K562 (cell line): Measurements from ENCODE around the gene LOXHD1. TPM values are rescaled to one million over a fixed set of nuclear protein-coding genes. Genes with fewer than 3 reads are reported as not detected.

Experiments used
- ATAC-seq: fragments of 200-7000 bp; cut with Tn5 transposase; 3 replicates; pipeline ENCODE4 v1.9.1; 2020; ENCODE audit warnings: moderate library complexity
- BruUV-seq: library from RNA; stranded (reverse); fragments of 400-500 nt; replicated peaks from 2 replicates; lab custom pipeline; 2021; lab: Mats Ljungman, UMichigan
- CTCF ChIA-PET: fragments of 300-600 bp; formaldehyde crosslinking; extraction: SDS; loops from one replicate; lab custom pipeline; 2021; ENCODE audit warnings: low intra/inter-chr PET ratio; lab: Yijun Ruan, JAX
- POLR2A ChIA-PET: fragments of 300-600, 350-650 bp; sonication (Branson Sonifier 250); formaldehyde crosslinking; extraction: SDS; loops from one replicate; lab custom pipeline; 2021; ENCODE audit warnings: antibody characterized with exemption, inconsistent platforms; lab: Yijun Ruan, JAX
- DNase-seq, 4 experiments: peaks; one replicate each; pipeline versions ENCODE4 v3.0.0 to v3.0.0-alpha.2; 2011 to 2018; ENCODE audit warnings: low spot score in 3 of 4, mixed read lengths in 3 of 4; ENCODE audit errors: extremely low read depth in 1 of 4
- FAIRE-seq: peaks from 2 replicates; lab custom pipeline; 2011; peaks lifted over from hg19 to GRCh38; lab: Jason Lieb, UNC
- H2AFZ ChIP-seq: 2 replicates; pipeline ENCODE4 v1.6.0; 2011; ENCODE audit warnings: low read depth, low read length, control low read depth, inconsistent platforms
- H3K27ac ChIP-seq: fragments of 200-600 bp; 3 replicates; pipeline ENCODE4 v1.8.0; 2011; ENCODE audit warnings: low read depth, mild to moderate bottlenecking, control low read depth, inconsistent platforms, low read length, moderate library complexity, mixed read lengths; ENCODE audit errors: extremely low read depth
- H3K27me3 ChIP-seq, 2 experiments: fragments of 300-600 bp in 1 of 2; 2 replicates in 1 of 2; 3 replicates in 1 of 2; pipeline versions ENCODE4 v1.6.0 to v1.8.0; 2011; ENCODE audit warnings: inconsistent platforms in 2 of 2, low read length in 2 of 2, mild to moderate bottlenecking in 1 of 2, mixed read lengths in 1 of 2, moderate library complexity in 1 of 2; ENCODE audit not compliant: control insufficient read depth in 2 of 2, insufficient read depth in 2 of 2
- H3K36me3 ChIP-seq: fragments of 300-600 bp; 3 replicates; pipeline ENCODE4 v1.8.0; 2011; ENCODE audit warnings: mild to moderate bottlenecking, low read length, inconsistent platforms; ENCODE audit not compliant: control insufficient read depth, insufficient read depth
- H3K4me1 ChIP-seq, 2 experiments: fragments of 200-600 bp in 1 of 2; replicated peaks in 1 of 2; 2 replicates in 1 of 2; 3 replicates in 1 of 2; pipeline versions ENCODE4 v1.5.1 to v1.8.0; 2011; ENCODE audit warnings: inconsistent platforms in 2 of 2, low read length in 2 of 2, mild to moderate bottlenecking in 1 of 2, mixed read lengths in 1 of 2, moderate library complexity in 1 of 2; ENCODE audit not compliant: control insufficient read depth in 2 of 2, insufficient read depth in 2 of 2
- H3K4me2 ChIP-seq: 2 replicates; pipeline ENCODE4 v1.6.1; 2011; ENCODE audit warnings: low read length, control low read depth, inconsistent platforms, mixed read lengths; ENCODE audit not compliant: insufficient read depth
- H3K4me3 ChIP-seq: fragments of 200-600 bp; sonication (generic), shearing (Covaris generic); 2 replicates; pipeline ENCODE4 v1.5.1; 2016; ENCODE audit warnings: control low read depth, inconsistent platforms
- H3K79me2 ChIP-seq: fragments of 200-600 bp; 3 replicates; pipeline ENCODE4 v1.8.0; 2011; ENCODE audit warnings: low read length, inconsistent platforms; ENCODE audit not compliant: control insufficient read depth, insufficient read depth
- H3K9ac ChIP-seq, 2 experiments: 2 replicates each; pipeline versions ENCODE4 v1.6.0 to v1.6.1; 2011; ENCODE audit warnings: low read depth in 2 of 2, low read length in 2 of 2, control low read depth in 1 of 2, inconsistent platforms in 1 of 2, mild to moderate bottlenecking in 1 of 2, mixed read lengths in 1 of 2; ENCODE audit not compliant: insufficient read depth in 1 of 2
- H3K9me1 ChIP-seq: one replicate; pipeline ENCODE4 v1.6.0; 2011; ENCODE audit warnings: inconsistent platforms, mild to moderate bottlenecking, low read length, moderate library complexity; ENCODE audit not compliant: control insufficient read depth, insufficient read depth
- H3K9me3 ChIP-seq: replicated peaks from 2 replicates; pipeline ENCODE4 v1.5.1; 2011; ENCODE audit warnings: low read depth, low read length, inconsistent platforms; ENCODE audit not compliant: control insufficient read depth, insufficient read depth
- H4K20me1 ChIP-seq: replicated peaks from 2 replicates; pipeline ENCODE4 v1.6.1; 2011; ENCODE audit warnings: low read length, inconsistent platforms, mixed read lengths; ENCODE audit not compliant: control insufficient read depth, insufficient read depth
- ELK3 ChIP-seq: fragments of 450-650 bp; formaldehyde crosslinking; IDR thresholded peaks from 2 replicates; pipeline ENCODE4 v1.4.0; 2020; ENCODE audit warnings: mild to moderate bottlenecking
- FOXK1 ChIP-seq: sonication (generic); formaldehyde crosslinking; IDR thresholded peaks from 2 replicates; pipeline ENCODE4 v1.8.0; 2022; ENCODE audit warnings: missing genetic modification reagents, mild to moderate bottlenecking, borderline replicate concordance
- MCM2 ChIP-seq: fragments of 450-650 bp; IDR thresholded peaks from 2 replicates; pipeline ENCODE4 v1.6.1; 2017; ENCODE audit warnings: low read depth, mild to moderate bottlenecking
- RREB1 ChIP-seq: fragments of 250-450 bp; sonication (Bioruptor Pico); IDR thresholded peaks from 2 replicates; pipeline ENCODE4 v1.4.0; 2020
- TAF9B ChIP-seq: fragments of 450-650 bp; IDR thresholded peaks from 2 replicates; pipeline ENCODE4 v1.6.1; 2018; ENCODE audit warnings: mild to moderate bottlenecking; ENCODE audit not compliant: partially characterized antibody
- THAP7 ChIP-seq: fragments of 250-450 bp; sonication (Bioruptor Pico); IDR thresholded peaks from 2 replicates; pipeline ENCODE4 v1.5.0; 2021
- THRB ChIP-seq: fragments of 450-650 bp; formaldehyde crosslinking; conservative IDR thresholded peaks from 2 replicates; pipeline ENCODE4 v1.4.0; 2022; ENCODE audit warnings: mild to moderate bottlenecking, missing genetic modification characterization
- XRCC5 ChIP-seq: fragments of 200-400 bp; formaldehyde crosslinking; IDR thresholded peaks from 2 replicates; pipeline ENCODE4 v1.6.1; 2017; ENCODE audit warnings: low read depth, mild to moderate bottlenecking, low read length
- ZBTB5 ChIP-seq: fragments of 450-650 bp; IDR thresholded peaks from 2 replicates; pipeline ENCODE4 v1.6.1; 2017; ENCODE audit warnings: antibody characterized with exemption
- ZC3H11A ChIP-seq: IDR thresholded peaks from 2 replicates; pipeline ENCODE4 v1.6.1; 2012; ENCODE audit warnings: low read depth, low read length, improper control_type of control experiment
- ZNF224 ChIP-seq: sonication (generic); formaldehyde crosslinking; IDR thresholded peaks from 2 replicates; pipeline ENCODE4 v1.8.0; 2022; ENCODE audit warnings: mild to moderate bottlenecking, missing genetic modification reagents
- ZNF23 ChIP-seq: fragments of 250-450 bp; sonication (Bioruptor Pico); IDR thresholded peaks from 2 replicates; pipeline ENCODE4 v1.4.0; 2020; ENCODE audit warnings: mild to moderate bottlenecking
- WGBS: fragments of 100-300 bp; shearing (Covaris generic); methylation state at CpG from one replicate; pipeline ENCODE4 v1.1.6; 2016; ENCODE audit warnings: low coverage, mixed read lengths; ENCODE audit not compliant: insufficient coverage; ENCODE audit errors: missing lambda C conversion rate; 5-methylcytosine and 5-hydroxymethylcytosine counted together
- in situ Hi-C: fragments of 300-500 bp; cut with MboI; formaldehyde crosslinking; loops from 4 replicates; pipeline ENCODE4 v1.15.0; 2018; ENCODE audit warnings: inconsistent platforms, mixed read lengths
- intact Hi-C: fragments of 100-400 bp; cut with micrococcal nuclease; formaldehyde crosslinking; loops from 2 replicates; pipeline ENCODE4 v1.14.2; 2022
- polyA plus RNA-seq, 8 experiments: library from polyadenylated mRNA; depleted of rRNA in 4 of 8; stranded (reverse) in 5 of 8; unstranded in 3 of 8; fragments of >200 nt; fragmentation: Nextera tagmentation in 2 of 8; fragmentation: Illumina TruSeq in 1 of 8; extraction: Ambion mirVana in 2 of 8; extraction: Trizol in 1 of 8; gene quantifications; 2 replicates each; pipeline versions ENCODE4 v1.2.1 to v1.2.3, GENCODE V29; 2011 to 2014; ENCODE audit warnings: inconsistent platforms in 1 of 8, missing spikeins in 1 of 8
- total RNA-seq, 7 experiments: library from RNA; depleted of rRNA in 6 of 7; stranded (reverse); fragments of >200 nt in 6 of 7; fragmentation: Illumina TruSeq in 2 of 7; extraction: Trizol in 2 of 7; gene quantifications; 2 replicates each; pipeline versions ENCODE4 v1.2.1 to v1.2.3, GENCODE V29; 2011 to 2021; ENCODE audit warnings: low replicate concordance in 1 of 7

Gene LOXHD1
- total and polyA plus RNA-seq, 9 of the 15 experiments (the other 6 are each of a cell fraction or from before 2014, with no cell fraction given): not detected

- 7% methylated on average over 4 of the region's 4 CpGs for WGBS
- no peak for DNase-seq
- no peak overlapping the region for H2AFZ ChIP-seq
- CTCF ChIA-PET: no interaction called here
- H4K20me1 ChIP-seq: no peaks in the 10 kb centered on the region
- H3K4me1 ChIP-seq: peaks cover 0 to 5% of the 10 kb centered on the region in 2 experiments; a peak in 2 of 5 replicates
- no TSS peak for BruUV-seq
- no peak overlapping the region for H3K9ac ChIP-seq
- H3K79me2 ChIP-seq: no peaks in the 10 kb centered on the region
- intact Hi-C loops (loop anchor here (10.0 kb wide), 1 partner anchor 68 kb away; no protein-coding TSS in a partner anchor), in situ Hi-C loops (no loop called here)
- H3K4me3 ChIP-seq: no peak overlapping the region
- H3K36me3 ChIP-seq: no peaks in the 10 kb centered on the region
- H3K4me2 ChIP-seq: no peak overlapping the region
- FAIRE-seq: no peak
- H3K9me1 ChIP-seq: no peaks in the 10 kb centered on the region
- POLR2A ChIA-PET: interaction anchor here (0.8 kb wide), 1 partner anchor 81 kb away, joined by 3 read pairs; no protein-coding TSS in a partner anchor
- ATAC-seq: no peak
- H3K27me3 ChIP-seq: no peaks in the 10 kb centered on the region; a peak in 1 of 5 replicates
- H3K9me3 ChIP-seq: no peaks in the 10 kb centered on the region
- H3K27ac ChIP-seq: no peak overlapping the region
- TF ChIP-seq ELK3 (CRISPR knock-in tag) (no peak), FOXK1 (CRISPR knock-in tag) (no peak), TAF9B (no peak), ZNF224 (CRISPR knock-in tag) (no peak), ZNF23 (CRISPR knock-in tag) (no peak), ZC3H11A (no peak), THRB (CRISPR knock-in tag) (no peak), ZBTB5 (no peak), RREB1 (CRISPR knock-in tag) (no peak), XRCC5 (no peak), THAP7 (CRISPR knock-in tag) (no peak), MCM2 (no peak)
These were observed 34.6 kb downstream of the LOXHD1 start for GRCh38 chr18:46622451-46622850.
